Mammary epithelial cell (primary cell): ENCODE measurements around the gene KCNN3.

Experiments
- CTCF ChIP-seq, 2 donors: IDR thresholded peaks in 1 of 2; conservative IDR thresholded peaks in 1 of 2; 2 replicates each; pipeline ENCODE4 v1.5.1; 2011 to 2012; ENCODE audit warnings: inconsistent platforms in 2 of 2, low read length in 2 of 2, mild to moderate bottlenecking in 2 of 2, control low read depth in 1 of 2, low read depth in 1 of 2; ENCODE audit not compliant: insufficient read depth in 1 of 2; ENCODE audit errors: extremely low read depth in 1 of 2
- EZH2 ChIP-seq: IDR thresholded peaks from 2 replicates; pipeline ENCODE4 v1.6.1; 2012; ENCODE audit warnings: low read length, inconsistent platforms, borderline replicate concordance

GRCh38 chr1:154755858-154756730 is 114.0 kb downstream of the KCNN3 start:
- TF ChIP-seq CTCF (conservative IDR thresholded peaks at IDR 0.05 in 1 of 2, IDR thresholded peaks at IDR 0.05 in 1 of 2; ENCODE audit: extremely low read depth in 1 of 2, insufficient read depth in 1 of 2, low read depth in 1 of 2, low read length in 2 of 2) (no peak), EZH2 (no peak)
